Heart left ventricle (tissue), 16 donors: ENCODE results near the gene PBX3. TPM values are rescaled to one million over a fixed set of nuclear protein-coding genes. Genes with fewer than 3 reads are reported as not detected.

Experiments
- ATAC-seq, 4 donors: fragments of 200-7000 bp; cut with Tn5 transposase; one replicate each; pipeline ENCODE4 v1.9.1; 2020 to 2022; ENCODE audit warnings: moderate library complexity in 4 of 4, mild to moderate bottlenecking in 3 of 4, moderate number of reproducible peaks in 1 of 4
- DNase-seq, 5 donors: peaks; one replicate each; pipeline ENCODE4 v3.0.0-alpha.2; 2020
- H3K27ac ChIP-seq, 12 donors: fragments of 200-600 bp; sonication (generic) in 4 of 12; one replicate each; pipeline versions ENCODE4 v1.5.0 to v1.8.0; 2016 to 2022; ENCODE audit warnings: mild to moderate bottlenecking in 2 of 12
- H3K27me3 ChIP-seq, 9 donors: fragments of 200-600 bp; sonication (generic) in 2 of 9; one replicate each; pipeline versions ENCODE4 v1.5.1 to v1.8.0; 2016 to 2022; ENCODE audit warnings: mild to moderate bottlenecking in 3 of 9
- H3K36me3 ChIP-seq, 9 donors: fragments of 200-600 bp; sonication (generic) in 2 of 9; one replicate each; pipeline versions ENCODE4 v1.5.0 to v1.8.0; 2018 to 2022; ENCODE audit warnings: mild to moderate bottlenecking in 2 of 9
- H3K4me1 ChIP-seq, 12 donors: fragments of 200-600 bp; sonication (generic) in 4 of 12; one replicate each; pipeline versions ENCODE4 v1.5.0 to v1.8.0; 2016 to 2022; ENCODE audit warnings: mild to moderate bottlenecking in 3 of 12
- H3K4me3 ChIP-seq, 12 donors: fragments of 200-600 bp; sonication (generic) in 4 of 12; one replicate each; pipeline versions ENCODE4 v1.5.0 to v1.8.0; 2017 to 2022; ENCODE audit warnings: mild to moderate bottlenecking in 9 of 12, moderate library complexity in 4 of 12
- H3K9me3 ChIP-seq, 12 donors: fragments of 200-600 bp; sonication (generic) in 4 of 12; one replicate each; pipeline versions ENCODE4 v1.5.0 to v1.8.0; 2016 to 2022; ENCODE audit warnings: mild to moderate bottlenecking in 1 of 12
- POLR2A ChIP-seq, 2 donors: fragments of 450-650 bp; IDR thresholded peaks; one replicate each; pipeline ENCODE4 v1.6.1; 2017; ENCODE audit warnings: antibody characterized with exemption in 2 of 2, mild to moderate bottlenecking in 2 of 2, moderate library complexity in 2 of 2
- WGBS, 4 donors: extraction: QIAGEN DNeasy Blood & Tissue Kit in 2 of 4; methylation state at CpG; one replicate each; pipeline versions ENCODE4 v1.1.5 to v1.1.7; 2013 to 2018; 5-methylcytosine and 5-hydroxymethylcytosine counted together
- intact Hi-C, 10 donors: fragments of 100-400 bp; cut with DNase I; formaldehyde crosslinking; loops; one replicate each; pipeline versions ENCODE4 v1.11.1 to v1.14.2; 2022
- polyA plus RNA-seq, 2 donors: library from polyadenylated mRNA; stranded (reverse); fragments of 200-250 nt; gene quantifications; one replicate each; pipeline ENCODE4 v1.2.3, GENCODE V29; 2013
- total RNA-seq, 9 donors: library from RNA; depleted of rRNA in 2 of 9; stranded (reverse); fragments of >200 nt in 2 of 9; fragmentation: NEBNext Ultra II Directional in 3 of 9; extraction: Animal tissue kit (Norgen Biotek cat#: 25700) in 3 of 9; gene quantifications; one replicate each; pipeline versions ENCODE4 v1.1.0 to v1.2.4, GENCODE V29; 2016 to 2023
- TF ChIP-seq, protein P1 (sequence below), 12 donors: fragments of 200-600 bp; sonication (generic) in 4 of 12; IDR thresholded peaks; one replicate each; pipeline versions ENCODE4 v1.5.0 to v1.8.0; 2018 to 2022; ENCODE audit warnings: antibody characterized with exemption in 12 of 12, mild to moderate bottlenecking in 5 of 12
- donor health status: ischemic (EF 13 %, LVEDD 7.1; RV severe dilation, severe dysfunction).
- donor health status: healthy with polysubstance abuse.
- donor health status: DM: no; HTN: yes; CAD: no.
- donor health status: DM: no; HTN: no; CAD: no.
- donor health status: ischemic (EF 25% LVEDD 6.9; RV normal size, moderate dysfunction).
- donor health status: ischemic (EF 25% LVEDD 5.7; RV mildly dilated, moderate dysfunction).
- donor health status: healthy.
- donor health status: DM: yes; HTN: yes; CAD: no.
- donor health status: ischemic (EF 35%, LVEDD 5.7; RV mildly dilated, moderate dysfunction).
- donor health status: nonischemic (EF 11% LVEDD 7.7; RV severe dilation, severe dysfunction).
- donor health status: DM: yes; HTN: yes; CAD: no.
- donor health status: PGD.
- donor health status: ischemic (EF 29% LVEDD 5.4; RV normal size, mild dysfunction).
- donor health status: nonischemic (EF 23%, LVEDD 6.1; RV moderate dilation, normal function).

PBX3 gene
- total and polyA plus RNA-seq, 11 donors: 14.8 to 76.1 (median 53.4) TPM

DNA sequence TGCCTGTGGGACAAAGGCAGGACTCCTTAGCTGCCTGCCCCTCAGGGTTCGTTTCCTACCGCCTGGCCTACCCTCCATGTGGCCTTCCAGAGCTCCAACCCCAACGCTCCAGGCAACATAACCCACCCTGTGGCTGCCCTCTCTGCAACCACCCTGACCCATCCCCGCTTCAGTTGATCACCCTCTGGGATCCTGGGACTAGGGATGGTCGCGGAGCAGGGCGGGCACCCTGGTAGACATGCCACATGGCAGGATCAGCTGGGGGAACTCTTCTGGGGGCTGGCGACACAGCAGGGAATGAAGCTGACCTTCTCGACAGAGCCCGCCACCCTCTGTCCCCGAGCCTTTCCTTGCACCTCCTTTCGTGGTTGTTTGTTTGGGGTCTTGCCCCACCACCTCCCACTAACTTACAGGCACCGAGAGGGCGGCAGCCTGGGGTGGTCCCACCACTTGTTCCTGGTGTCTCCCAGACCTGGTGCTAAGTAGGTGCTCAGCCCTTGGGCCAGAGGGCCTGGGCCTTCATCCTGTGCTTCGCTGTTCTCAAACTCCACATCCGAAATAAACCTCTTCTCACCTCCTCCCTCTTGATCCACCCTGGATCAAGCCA, 243.1 kb downstream of the PBX3 start:
- no peak overlapping the region for H3K27ac ChIP-seq
- intact Hi-C loops: no loop called here
- TF ChIP-seq, protein P1, sequence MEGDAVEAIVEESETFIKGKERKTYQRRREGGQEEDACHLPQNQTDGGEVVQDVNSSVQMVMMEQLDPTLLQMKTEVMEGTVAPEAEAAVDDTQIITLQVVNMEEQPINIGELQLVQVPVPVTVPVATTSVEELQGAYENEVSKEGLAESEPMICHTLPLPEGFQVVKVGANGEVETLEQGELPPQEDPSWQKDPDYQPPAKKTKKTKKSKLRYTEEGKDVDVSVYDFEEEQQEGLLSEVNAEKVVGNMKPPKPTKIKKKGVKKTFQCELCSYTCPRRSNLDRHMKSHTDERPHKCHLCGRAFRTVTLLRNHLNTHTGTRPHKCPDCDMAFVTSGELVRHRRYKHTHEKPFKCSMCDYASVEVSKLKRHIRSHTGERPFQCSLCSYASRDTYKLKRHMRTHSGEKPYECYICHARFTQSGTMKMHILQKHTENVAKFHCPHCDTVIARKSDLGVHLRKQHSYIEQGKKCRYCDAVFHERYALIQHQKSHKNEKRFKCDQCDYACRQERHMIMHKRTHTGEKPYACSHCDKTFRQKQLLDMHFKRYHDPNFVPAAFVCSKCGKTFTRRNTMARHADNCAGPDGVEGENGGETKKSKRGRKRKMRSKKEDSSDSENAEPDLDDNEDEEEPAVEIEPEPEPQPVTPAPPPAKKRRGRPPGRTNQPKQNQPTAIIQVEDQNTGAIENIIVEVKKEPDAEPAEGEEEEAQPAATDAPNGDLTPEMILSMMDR (IDR thresholded peaks at IDR 0.05): no peak
- no peak for TF ChIP-seq POLR2A (IDR thresholded peaks at IDR 0.05)
- ATAC-seq (no peak), DNase-seq (no peak)
- WGBS, 4 donors: 89 to 94% (median 92%) methylated on average over 11 to 16 of the region's 16 CpGs
- H3K9me3 ChIP-seq: no peaks in the 10 kb centered on the region
- no peak overlapping the region for H3K4me3 ChIP-seq
- no peaks in the 10 kb centered on the region for H3K4me1 ChIP-seq
- no peaks in the 10 kb centered on the region for H3K27me3 ChIP-seq
- H3K36me3 ChIP-seq: no peaks in the 10 kb centered on the region

DNA sequence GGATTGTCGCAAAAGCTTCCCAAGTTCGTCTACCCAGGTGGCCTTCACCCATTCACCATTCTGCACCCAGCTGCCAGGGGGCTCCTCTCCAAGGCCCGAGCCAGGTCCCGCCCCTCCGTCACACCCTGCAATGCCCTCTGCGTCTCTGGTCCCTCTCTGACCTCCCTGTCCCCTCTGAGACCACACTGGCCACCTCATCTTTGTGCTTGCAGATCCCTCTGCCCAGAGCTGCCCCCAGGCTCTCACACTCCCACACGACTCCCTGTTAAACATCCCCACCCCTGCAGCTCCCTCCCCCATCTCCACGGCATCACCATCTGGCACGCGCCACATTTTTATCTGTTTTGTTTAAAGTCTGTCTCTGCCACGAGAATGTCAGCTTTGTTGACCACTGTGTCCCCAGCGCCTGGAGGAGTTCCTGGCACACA, 243.6 kb downstream of the PBX3 start:
- 62 to 67% (median 62%) methylated on average over 12 of the region's 12 CpGs for WGBS, 4 donors
- ATAC-seq (no peak), DNase-seq (no peak)
- TF ChIP-seq, protein P1 (IDR thresholded peaks at IDR 0.05): no peak
- peaks cover 0 to 4% (median 0%) of the 10 kb centered on the region in 9 donors for H3K27me3 ChIP-seq
- no peak overlapping the region for H3K4me3 ChIP-seq
- H3K36me3 ChIP-seq: no peaks in the 10 kb centered on the region
- H3K9me3 ChIP-seq: no peaks in the 10 kb centered on the region
- intact Hi-C loops: no loop called here
- no peak overlapping the region for H3K27ac ChIP-seq
- H3K4me1 ChIP-seq: no peaks in the 10 kb centered on the region

DNA sequence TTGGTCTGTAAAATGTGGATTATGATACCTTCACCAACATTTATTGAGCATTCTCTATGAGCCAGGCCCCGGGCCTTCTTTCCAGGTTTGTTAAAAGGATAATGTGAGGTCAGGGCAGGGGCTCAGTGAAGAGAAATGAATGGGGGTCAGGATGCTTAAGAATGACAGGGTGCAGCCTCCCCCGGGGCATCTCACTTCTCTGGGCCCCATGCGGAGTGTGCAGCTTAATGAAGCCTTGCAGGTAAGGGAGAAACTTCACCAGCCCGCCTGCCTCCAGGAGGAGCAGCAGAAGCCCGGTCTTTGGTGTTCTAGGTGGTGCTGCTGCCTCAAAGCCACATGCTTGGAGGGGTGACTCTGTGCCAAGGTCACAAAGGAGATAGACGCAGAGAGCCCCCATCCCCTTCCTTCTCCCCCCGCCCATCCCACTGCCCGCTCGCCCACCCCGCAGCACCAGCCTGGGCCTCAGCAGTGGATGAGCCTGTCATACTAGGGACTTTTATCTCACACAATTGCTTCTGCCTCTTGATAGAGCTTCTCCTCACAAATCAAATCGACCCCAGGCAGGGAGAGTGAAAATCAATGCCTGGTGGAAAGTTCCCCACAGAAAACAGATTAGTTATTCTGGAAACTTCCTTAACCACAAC, 244.8 kb downstream of the PBX3 start:
- H3K9me3 ChIP-seq: no peaks in the 10 kb centered on the region
- DNase-seq: peak in 1 of 5 donors; percentile 9
- TF ChIP-seq POLR2A (IDR thresholded peaks at IDR 0.05): no peak
- TF ChIP-seq, protein P1 (IDR thresholded peaks at IDR 0.05): no peak
- intact Hi-C loops: no loop called here
- H3K36me3 ChIP-seq: no peaks in the 10 kb centered on the region
- WGBS, 4 donors: 72 to 88% (median 80%) methylated on average over 6 to 11 of the region's 11 CpGs
- peaks cover 0 to 13% (median 0%) of the 10 kb centered on the region in 9 donors for H3K27me3 ChIP-seq
- no peak overlapping the region for H3K27ac ChIP-seq
- no peak overlapping the region for H3K4me3 ChIP-seq
- ATAC-seq: no peak
- H3K4me1 ChIP-seq: no peaks in the 10 kb centered on the region

DNA sequence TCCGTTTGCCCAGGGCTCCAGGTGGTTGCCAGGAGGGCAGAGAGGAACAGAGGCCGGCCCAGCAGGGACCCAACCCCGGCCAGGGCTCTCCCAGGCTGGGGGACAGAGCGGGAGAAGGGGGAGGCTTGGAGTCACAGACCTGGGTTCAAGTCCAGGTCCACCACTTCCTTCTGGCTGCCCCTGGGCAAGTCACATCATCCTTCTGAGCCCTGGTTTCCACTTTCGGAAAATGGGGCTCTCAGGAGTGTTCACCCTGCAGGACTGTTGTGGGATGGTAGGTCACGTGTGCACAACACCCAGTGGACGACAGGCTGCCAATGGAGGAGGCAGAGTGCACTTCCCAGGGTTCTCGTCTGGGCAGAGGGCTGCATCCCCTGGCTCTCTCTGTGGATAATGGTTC, 245.4 kb downstream of the PBX3 start:
- Histone ChIP-seq H3K4me1 (no peaks in the 10 kb centered on the region), H3K27ac (no peak overlapping the region), H3K4me3 (no peak overlapping the region), H3K27me3 (peaks cover 0 to 18% (median 0%) of the 10 kb centered on the region in 9 donors), H3K36me3 (no peaks in the 10 kb centered on the region), H3K9me3 (no peaks in the 10 kb centered on the region)
- DNase-seq (peak in 1 of 5 donors; percentile 1), ATAC-seq (no peak)
- 48 to 77% (median 69%) methylated on average over 6 to 8 of the region's 8 CpGs for WGBS, 4 donors
- no peak for TF ChIP-seq POLR2A (IDR thresholded peaks at IDR 0.05)
- TF ChIP-seq, protein P1 (IDR thresholded peaks at IDR 0.05): no peak
- intact Hi-C loops: no loop called here
